Ammon's horn (tissue), 1 donor: ENCODE measurements around the gene GLCE.
"Not testable (repeated sequence)": the region's sequence is repeated elsewhere in the genome, so short reads cannot be mapped to it uniquely, and the experiment has no call there.

ENCODE experiments used
- DNase-seq: peaks from one replicate; pipeline ENCODE4 v3.0.0-alpha.2; 2016; ENCODE audit warnings: low spot score

GLCE gene

GRCh38 chr15:69275074-69275670, 114.7 kb downstream of the GLCE start:
- DNase-seq: no peak

GRCh38 chr15:69275933-69276560, 115.6 kb downstream of the GLCE start:
- DNase-seq: no peak

- no peak for DNase-seq
Measured at GRCh38 chr15:69277316-69277715, 116.9 kb downstream of the GLCE start.

- no peak for DNase-seq
Measured at GRCh38 chr15:69279636-69280035, 119.2 kb downstream of the GLCE start.

GRCh38 chr15:69280783-69281182, 120.3 kb downstream of the GLCE start:
- DNase-seq: no peak

- no peak for DNase-seq
Measured at GRCh38 chr15:69282104-69282743, 121.8 kb downstream of the GLCE start.

GRCh38 chr15:69285834-69286233, 125.4 kb downstream of the GLCE start:
- DNase-seq: no peak

GRCh38 chr15:69288011-69288410, 127.6 kb downstream of the GLCE start:
- DNase-seq: no peak

- DNase-seq: no peak
Measured at GRCh38 chr15:69288531-69289341, 128.3 kb downstream of the GLCE start.

GRCh38 chr15:69289342-69290146, 129.1 kb downstream of the GLCE start:
- no peak for DNase-seq

- DNase-seq: no peak
Measured at GRCh38 chr15:69290346-69291164, 130.1 kb downstream of the GLCE start.

GRCh38 chr15:69291651-69292050, 131.2 kb downstream of the GLCE start:
- DNase-seq: not testable (repeated sequence)

GRCh38 chr15:69292826-69293420, 132.5 kb downstream of the GLCE start:
- DNase-seq: no peak

- no peak for DNase-seq
Measured at GRCh38 chr15:69293741-69294615, 133.5 kb downstream of the GLCE start.

- DNase-seq: no peak
Measured at GRCh38 chr15:69296606-69297005, 136.2 kb downstream of the GLCE start.

- no peak for DNase-seq
Measured at GRCh38 chr15:69297642-69298353, 137.4 kb downstream of the GLCE start.

- no peak for DNase-seq
Measured at GRCh38 chr15:69298354-69298696, 137.9 kb downstream of the GLCE start.

- DNase-seq: no peak
Measured at GRCh38 chr15:69298697-69299441, 138.4 kb downstream of the GLCE start, which contains the start of gene PAQR5. Gene PAQR5 (plus strand): TSS chr15:69298912. CDS start chr15:69360081, 61,169 bp downstream.
